Activated CD8-positive, alpha-beta memory T cell treated with anti-CD3 and anti-CD28 coated beads for 36 hours (primary cell): Measurements from ENCODE around the gene P2RX3. TPM values are rescaled to one million over a fixed set of nuclear protein-coding genes. Genes with fewer than 3 reads are reported as not detected.

ENCODE experiments used
- CTCF ChIA-PET: fragments of 350-600 bp; sonication (Branson Sonifier 250); formaldehyde crosslinking; loops from one replicate; lab custom pipeline; 2021; ENCODE audit warnings: antibody characterized with exemption; lab: Charles Lee
- POLR2A ChIA-PET: fragments of 350-600 bp; sonication (Branson Sonifier 250); formaldehyde crosslinking; loops from one replicate; lab custom pipeline; 2021; ENCODE audit warnings: antibody characterized with exemption; lab: Charles Lee
- total RNA-seq, 2 experiments: library from RNA; stranded (reverse); gene quantifications; one replicate each; pipeline ENCODE4 v1.2.3, GENCODE V29; 2021

The P2RX3 gene
- total RNA-seq, 2 experiments from 2014 or later: not detected

DNA sequence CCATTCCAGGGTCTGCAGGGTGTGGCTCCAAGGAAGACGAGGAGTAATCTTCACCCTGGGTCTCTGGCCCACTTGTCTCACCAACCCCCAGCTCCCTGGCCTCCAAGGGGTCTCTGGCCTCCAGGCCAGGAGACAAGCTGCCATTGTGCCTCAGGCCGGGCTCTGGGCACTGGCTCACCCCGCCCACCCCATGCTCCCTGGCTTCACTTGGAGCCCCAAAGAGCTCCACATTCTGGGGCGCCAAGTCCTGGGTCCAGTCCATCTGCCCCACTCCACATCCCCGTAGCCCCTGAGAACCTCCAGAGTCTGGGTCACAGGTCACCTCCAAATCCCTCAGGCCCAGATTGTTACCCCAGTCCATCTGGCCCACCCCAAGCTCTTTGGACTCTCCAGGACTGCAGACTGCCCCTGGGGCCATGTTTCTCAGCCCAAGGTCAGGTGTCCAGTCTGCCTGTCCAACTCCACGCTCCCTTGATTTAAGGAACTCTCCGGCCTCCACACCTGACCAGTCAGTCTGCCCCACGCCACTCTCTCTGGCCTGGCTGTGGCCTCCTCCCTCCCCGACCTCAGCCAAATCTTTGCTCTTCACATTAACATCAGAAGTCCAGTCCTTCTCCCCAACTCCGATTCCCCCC, 29.6 kb upstream of the P2RX3 start:
- CTCF ChIA-PET: no interaction called here
- POLR2A ChIA-PET: no interaction called here

DNA sequence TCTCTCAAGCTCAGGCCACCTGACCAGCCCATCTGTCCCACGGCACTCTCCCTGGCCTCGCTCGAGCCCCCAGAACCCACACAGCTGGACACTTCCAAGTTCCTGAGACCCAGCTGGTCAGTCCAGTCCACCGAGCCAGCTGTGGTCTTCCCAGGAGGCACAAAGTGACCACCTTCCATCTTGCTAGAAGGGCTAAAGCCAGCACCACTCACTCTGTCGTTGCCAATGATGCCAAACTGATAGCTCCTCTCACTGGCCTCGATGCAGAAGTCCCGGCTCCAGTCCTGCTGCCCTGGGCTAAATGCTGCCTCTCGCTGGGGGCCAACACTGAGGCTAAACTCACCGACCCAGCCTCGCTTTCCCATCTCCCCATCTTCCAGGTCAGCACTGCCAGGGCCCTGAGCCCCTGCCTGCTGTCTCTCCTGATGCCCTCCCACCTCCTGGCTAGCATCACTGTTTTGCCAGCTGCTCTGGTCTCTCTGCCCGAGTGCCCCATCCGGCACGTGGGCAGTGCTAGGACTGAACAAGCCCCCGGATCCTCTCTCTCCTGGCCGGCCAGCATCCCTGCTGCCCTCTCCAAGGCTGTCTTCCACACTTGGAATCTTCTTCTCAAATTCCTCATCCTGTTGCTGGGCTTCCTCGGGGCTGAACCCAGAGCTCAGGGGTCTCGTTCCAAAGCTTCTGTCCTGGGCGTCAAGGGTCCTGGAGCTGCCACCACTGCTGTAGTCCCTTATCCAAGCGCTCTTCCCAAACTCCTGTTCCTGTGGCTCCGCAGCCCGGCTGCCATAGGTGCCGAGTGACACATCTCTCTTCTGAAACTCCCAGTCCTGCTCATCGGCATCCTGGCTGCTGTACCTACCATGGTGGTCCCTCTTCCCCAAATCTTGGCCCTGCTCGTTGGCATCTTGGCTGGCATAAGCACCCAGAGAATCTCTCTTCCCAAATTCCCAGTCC, 28.8 kb upstream of the P2RX3 start:
- ChIA-PET CTCF (no interaction called here), POLR2A (no interaction called here)

DNA sequence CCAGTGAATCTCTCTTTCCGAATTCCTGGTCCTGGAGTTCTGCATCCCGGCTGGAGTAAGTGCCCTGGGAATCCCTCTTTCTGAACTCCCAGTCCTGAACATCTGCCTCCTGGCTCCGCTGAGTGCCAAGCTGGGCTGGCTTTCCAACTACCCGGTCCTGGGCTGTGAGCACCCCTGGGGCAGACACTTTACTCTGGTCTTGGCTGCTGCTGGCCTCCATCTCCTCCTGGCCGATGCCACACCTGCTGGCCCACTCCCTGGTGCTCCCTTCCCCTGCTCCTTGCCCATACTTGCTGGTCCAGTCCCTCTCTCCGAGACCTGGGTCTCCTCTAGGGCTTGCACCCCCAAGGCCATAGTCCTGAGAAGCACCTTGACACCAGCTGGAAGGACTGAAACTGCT, 28.1 kb upstream of the P2RX3 start:
- POLR2A ChIA-PET: no interaction called here
- CTCF ChIA-PET: no interaction called here

DNA sequence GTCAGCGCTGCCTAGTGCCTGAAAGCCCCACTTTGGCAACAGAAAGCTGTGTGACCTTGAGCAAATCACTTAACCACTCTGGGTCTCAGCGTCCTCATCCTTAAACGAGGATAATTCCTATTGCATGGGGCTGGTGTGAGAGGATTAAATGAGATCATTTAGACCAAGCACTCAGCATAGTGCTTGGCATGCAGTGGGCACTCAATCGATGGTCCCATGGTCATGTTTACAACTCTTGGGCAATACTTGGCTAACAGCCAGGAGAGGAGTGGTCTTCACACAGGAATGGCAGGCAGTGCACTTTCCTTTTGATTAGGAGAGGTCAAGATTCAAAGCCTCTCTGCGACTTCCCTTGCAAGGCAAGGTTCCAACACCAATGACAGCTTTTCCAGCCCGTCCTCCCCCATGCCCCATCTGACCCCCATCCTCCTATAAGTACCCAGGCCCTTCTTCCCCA, 27.5 kb upstream of the P2RX3 start:
- POLR2A ChIA-PET: no interaction called here
- CTCF ChIA-PET: no interaction called here

DNA sequence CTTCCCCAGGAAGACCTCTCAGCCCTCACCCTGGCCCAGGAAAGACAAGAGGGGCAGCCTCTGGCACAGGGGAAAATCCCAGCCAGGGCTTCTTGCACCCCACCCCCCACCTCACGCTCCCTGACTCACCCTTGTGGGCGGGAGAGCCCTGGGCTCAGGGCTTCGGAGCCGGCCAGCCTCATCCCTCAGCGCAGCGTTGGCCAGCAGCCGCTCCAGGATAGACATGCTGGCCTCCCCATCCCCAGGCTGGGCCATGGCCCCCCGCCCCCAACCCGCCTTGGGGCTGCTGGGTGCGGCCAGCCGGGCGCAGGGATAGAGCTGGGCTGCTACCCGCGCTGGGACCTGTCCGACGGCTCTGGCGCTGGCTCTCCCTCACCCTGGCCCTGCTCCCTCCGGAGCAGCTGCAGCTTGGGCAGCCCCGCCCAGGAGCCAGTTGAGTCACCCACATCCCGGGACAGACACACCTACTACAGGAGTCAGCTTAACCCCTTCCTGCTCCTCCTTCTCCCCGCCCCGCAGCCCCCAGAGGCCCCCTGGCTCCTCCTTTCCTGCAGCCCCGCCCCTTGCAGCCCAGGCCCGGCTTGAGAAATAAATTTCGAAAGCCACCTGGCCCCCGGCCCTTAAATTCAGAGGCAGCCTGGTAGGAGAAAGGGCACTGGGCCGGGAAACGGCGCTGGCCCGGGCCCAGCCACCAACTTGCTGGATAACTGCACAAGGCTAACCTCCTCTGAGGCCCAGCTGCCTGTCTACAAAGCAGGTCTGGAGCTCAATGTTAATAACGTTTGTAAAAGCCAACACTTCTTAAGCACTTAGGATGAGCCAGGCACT, 26.8 kb upstream of the P2RX3 start:
- CTCF ChIA-PET: no interaction called here

DNA sequence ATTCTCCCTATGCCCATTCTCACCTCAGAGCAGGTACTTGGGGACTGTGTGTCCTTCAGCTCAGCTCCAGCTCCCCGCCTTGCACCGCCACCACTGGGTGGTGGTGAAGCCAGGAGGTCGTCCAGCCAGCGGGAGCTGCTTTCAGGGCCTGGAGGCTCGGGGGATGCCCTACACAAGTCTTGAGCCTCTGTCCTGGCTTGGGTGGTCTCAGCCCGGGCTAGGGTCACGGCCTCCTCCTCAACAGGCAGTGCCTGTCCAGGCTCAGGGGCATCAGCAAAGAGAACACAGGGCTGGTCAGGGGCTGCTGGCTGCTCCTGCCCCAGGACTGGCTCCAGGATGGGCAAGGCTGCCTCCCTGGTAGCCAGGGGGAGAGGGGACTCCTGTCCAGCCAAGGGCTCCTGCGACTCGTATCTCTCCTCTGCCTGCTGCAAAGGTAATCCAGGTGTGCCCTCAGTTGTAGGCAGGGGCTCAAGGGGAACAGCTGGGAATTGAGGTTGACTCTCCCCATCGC, 25.6 kb upstream of the P2RX3 start:
- ChIA-PET CTCF (no interaction called here), POLR2A (no interaction called here)

More for the DNA sequence above, 26.8 kb upstream of the P2RX3 start:
- POLR2A ChIA-PET: no interaction called here

DNA sequence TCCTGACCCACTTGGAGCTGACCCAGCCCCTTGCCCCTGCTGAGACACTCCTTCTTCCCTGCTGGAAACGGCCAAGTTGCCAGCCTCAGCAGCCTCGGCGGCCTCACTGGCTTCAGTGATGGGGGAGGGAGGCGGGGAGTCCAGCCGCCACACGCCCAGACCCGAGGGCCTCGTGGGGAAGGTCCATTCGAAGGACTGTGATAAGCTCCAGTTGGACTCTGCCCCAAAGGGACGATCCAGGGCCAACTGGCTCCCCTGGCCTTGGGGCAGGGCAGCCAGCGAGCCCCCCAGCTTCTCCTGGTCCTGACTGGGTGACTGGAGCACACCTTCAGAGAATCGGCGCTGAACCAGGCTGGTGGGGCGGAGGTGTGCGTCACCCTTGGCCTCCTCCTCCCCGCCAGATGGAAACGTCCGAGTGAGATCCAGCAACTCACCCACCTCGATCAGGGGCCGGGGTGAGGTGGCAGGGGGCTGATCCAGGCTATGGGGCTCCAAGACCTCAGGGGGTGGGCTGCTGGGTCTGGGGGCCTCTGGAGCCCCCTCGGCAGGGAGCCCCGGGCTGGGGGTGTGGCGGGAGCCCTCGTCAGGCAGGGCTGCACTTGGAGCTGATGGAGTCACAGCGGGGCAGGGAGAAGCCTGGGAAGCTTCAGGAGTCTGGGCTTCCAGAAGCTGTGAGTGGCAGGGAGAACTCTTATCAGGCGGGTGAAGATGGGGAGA, 24.9 kb upstream of the P2RX3 start:
- POLR2A ChIA-PET: no interaction called here

DNA sequence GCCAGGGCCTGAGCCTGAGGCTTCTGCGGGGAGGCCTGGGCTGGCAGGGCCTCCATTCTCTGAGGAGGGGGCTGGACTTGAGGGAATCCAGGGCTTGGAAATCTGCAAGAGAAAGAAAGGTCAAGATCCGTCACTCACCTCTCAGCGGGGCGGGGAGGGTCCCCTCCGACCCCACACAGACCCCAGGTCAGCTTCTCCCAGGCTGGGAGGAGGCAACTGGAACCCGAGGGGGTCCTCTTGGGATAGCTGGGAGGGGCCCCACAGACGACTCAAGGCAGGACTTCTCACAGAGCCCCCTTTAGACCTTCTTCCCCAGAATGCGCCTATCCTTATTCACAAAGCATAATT, 24.4 kb upstream of the P2RX3 start:
- POLR2A ChIA-PET: no interaction called here
- CTCF ChIA-PET: no interaction called here

More for the DNA sequence above, 24.9 kb upstream of the P2RX3 start:
- CTCF ChIA-PET: no interaction called here

DNA sequence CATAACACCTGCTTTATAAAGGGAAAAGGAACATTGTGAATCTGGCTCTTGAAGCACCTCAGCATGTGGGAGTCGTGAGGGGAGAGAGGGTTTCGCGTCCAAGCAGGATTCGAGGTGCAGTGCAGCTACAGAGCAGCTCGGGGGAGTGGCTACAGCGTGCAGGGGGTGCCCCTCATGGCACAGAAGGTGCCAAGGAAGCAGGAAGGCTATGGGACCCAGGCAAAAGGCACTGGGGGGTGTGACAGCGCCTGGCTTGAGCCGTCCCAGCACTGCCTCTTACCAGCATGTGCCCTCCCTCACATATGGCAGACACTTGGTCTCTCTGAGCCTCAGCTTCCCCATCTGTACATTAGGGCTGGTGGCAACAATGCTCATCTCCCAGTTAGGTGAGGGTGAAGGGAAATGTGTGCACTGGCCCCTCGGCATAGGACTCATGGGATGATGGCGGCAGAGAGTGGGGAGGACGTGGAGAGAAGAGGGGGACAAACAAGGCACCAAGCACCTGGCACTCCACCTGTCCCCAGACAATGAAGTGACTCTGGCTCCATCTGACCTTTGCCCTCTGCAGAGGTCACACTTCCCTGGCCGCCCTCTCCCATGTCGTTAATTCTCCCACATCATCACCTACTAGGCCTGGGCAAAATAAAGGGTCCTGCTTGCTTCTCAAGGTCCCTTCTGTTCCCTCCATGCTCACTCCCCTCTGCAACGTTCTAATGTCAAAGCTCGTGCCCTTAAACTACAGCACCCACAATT, 23.8 kb upstream of the P2RX3 start:
- POLR2A ChIA-PET: no interaction called here
- CTCF ChIA-PET: no interaction called here

DNA sequence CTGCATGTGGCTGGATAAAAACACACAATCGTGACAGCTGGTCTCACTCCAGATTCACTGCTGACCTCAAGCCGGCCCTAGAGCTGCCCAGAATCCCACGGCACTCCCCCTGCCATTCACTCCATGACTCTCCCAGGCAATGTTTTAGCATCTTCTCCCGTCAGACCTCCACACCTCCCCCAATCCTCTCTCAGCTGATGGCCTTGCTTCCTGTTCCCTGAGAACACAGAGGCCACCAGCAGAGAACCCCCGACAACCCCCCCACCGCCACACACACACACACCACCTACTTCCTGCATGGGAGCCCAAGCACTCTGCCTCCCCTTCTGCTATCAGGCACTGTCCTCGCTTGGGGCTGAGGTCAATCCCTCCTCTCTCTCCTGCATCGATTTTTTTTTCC, 22.7 kb upstream of the P2RX3 start:
- ChIA-PET CTCF (no interaction called here), POLR2A (no interaction called here)

DNA sequence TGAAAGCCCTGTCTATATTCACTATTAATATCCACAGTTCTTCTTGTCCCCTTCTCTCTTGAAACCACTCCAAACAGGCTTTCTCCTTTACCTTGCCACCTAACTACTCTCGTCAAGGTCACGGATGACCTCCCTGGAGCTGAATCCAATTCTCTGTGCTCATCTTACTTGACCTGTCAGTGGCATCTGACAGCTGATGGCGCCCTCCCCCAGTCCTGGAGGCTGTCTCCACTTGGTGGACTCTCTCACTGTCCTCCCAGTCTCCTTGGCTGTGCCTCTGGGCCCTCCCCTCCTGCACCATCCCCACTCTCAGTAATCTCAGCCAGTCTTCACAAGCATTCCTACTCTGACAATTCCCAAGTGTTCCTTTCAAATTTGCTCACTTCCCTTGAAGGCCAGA, 22.1 kb upstream of the P2RX3 start:
- ChIA-PET POLR2A (no interaction called here), CTCF (no interaction called here)

DNA sequence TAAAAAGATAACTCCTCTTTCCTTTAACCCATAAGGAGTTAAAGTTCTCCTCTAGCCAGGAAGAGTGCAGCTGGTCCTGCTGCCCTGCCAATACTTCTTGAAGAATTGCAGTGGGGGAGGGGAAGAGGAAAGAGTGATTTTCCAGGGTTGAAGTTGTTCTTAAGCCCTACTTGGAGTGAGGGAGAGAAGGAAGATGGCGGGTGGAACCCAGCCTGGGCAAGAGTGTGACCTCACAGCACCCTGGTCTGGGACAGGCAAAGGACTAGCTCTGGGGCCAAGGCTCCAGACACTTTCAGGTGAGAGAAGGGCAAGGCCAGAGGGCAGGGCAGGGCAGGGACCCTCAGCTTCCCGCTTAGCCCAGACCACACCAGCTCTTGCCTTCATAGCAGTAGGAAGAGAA, 20.0 kb upstream of the P2RX3 start:
- POLR2A ChIA-PET: no interaction called here
- CTCF ChIA-PET: no interaction called here

DNA sequence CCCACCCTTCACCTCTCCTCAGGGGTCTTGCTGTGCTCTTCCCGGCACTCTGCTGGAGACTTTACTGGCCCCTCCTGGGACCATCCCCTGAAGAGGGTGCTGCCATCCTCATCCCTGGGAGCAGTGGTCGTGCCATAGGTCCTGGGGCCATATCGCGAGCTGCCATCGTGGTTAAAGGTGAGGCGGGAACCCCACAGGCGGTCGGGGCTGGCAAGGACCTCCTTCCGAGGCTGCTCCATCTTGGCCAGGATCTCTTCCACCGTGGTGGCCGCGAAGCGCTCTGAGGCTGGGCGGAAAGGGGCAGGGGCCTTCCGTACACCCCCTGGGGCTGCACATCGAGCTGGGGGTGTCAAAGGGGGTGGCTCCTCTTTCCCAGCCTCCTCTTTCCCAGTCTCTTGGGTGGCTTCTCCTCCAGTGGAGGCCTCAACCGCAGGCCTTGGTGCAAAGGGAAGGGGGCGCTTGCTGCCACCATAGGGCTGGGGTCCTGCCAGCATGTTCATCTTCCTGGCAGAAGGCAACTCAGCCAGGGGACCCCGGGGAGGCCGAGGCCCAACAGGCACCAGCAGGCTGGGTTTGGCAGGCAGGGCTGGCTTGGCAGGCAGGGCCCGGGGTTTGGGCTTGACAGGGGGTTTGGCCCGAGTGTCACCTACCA, 18.0 kb upstream of the P2RX3 start:
- CTCF ChIA-PET: no interaction called here
- POLR2A ChIA-PET: no interaction called here

DNA sequence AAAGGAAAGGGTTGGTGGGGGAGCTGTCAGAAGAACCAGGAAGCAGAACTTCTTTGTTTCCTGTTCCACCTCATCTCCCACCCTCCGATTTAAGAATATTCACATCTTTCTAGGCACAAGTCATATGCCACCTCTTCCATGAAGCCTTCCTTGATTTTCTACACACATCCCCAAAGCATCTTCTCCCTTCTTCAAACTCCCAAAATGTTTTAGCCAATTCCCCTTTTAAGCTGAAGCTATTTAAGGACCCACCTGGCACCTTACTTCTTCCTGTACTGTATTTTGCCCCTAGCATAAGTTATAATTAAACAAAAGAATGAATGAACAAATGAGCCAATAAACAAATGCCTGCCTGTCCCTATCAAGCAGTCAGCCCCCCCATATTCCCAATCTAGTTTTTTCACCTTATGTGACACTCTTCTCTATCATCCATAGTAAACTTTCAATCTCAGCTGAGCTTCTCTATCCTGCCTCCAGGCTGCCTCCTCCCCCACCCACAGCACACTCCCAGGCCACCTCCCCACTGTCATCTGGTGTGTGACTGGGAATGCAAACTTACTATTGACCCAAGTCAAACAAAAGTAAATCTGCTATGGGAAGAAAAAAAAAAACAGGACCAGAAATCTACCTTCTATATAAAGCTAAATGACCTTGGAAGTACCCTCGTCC, 17.3 kb upstream of the P2RX3 start:
- ChIA-PET POLR2A (no interaction called here), CTCF (no interaction called here)

DNA sequence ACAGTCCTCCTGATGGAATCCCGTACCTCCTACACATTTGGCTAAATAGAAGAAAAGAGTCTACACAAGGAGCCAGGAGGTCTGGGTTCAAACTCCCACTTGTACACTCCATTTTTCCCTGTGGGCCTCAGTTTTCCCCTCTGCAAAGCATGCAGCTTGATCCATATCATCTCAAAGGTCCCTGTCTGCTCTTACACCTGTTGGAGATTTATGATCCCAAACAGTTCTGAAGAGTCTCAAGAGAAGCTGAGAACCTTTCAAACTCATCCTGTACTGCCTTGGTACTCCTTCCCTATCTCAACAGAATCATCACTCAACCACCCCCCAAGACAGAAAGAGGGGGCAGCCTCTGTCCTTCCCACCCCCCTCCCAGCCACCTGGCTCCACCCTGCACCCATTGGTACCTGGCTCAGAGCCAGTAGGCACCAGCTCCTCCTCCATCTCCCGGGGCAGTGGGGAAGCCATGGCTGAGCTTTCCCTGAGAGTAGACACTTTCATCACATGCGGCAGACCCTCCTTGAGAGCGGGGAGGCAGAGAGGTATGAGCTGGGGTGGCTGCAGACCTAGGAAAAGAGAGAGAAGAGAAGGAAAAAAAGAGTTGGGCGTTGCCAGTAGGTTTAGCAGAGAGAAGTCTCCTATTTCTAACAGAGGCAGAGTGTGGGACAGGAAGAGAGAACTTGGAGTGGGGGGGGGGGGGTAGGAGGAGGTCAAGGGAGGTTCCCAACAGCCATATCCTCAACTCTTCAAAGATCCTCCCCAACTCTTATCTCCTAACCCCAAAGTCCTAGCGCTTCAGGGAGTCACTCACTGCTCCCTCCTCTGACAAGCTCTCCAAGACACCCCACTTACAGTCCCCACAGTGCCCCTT, 16.5 kb upstream of the P2RX3 start:
- CTCF ChIA-PET: interaction anchor here (0.6 kb wide), 2 partner anchors 10 to 144 kb away, joined by 3 read pairs; no protein-coding TSS in a partner anchor
- POLR2A ChIA-PET: interaction anchor here (0.6 kb wide), 1 partner anchor 15 kb away, joined by 3 read pairs; no protein-coding TSS in a partner anchor
